Vagina (tissue), 2 donors: Measurements from ENCODE around the gene TMEM235. TPM values are rescaled to one million over a fixed set of nuclear protein-coding genes. Genes with fewer than 3 reads are reported as not detected.

Experiments
- DNase-seq, 2 donors: peaks; one replicate each; pipeline ENCODE4 v3.0.0-alpha.2; 2017; ENCODE audit errors: extremely low spot score in 2 of 2
- H3K27ac ChIP-seq: fragments of 200-600 bp; sonication (generic); one replicate; pipeline ENCODE4 v1.5.1; 2019
- H3K27me3 ChIP-seq: fragments of 200-600 bp; sonication (generic); one replicate; pipeline ENCODE4 v1.5.1; 2019
- H3K36me3 ChIP-seq, 2 donors: fragments of 200-600 bp; sonication (generic); one replicate each; pipeline ENCODE4 v1.5.1; 2017 to 2019
- H3K4me1 ChIP-seq: fragments of 200-600 bp; sonication (generic); one replicate; pipeline ENCODE4 v1.5.1; 2019
- H3K4me3 ChIP-seq, 2 donors: fragments of 200-600 bp; sonication (generic); 1 replicate in 1 of 2; 2 replicates in 1 of 2; pipeline ENCODE4 v1.5.1; 2016 to 2019
- H3K9me3 ChIP-seq: fragments of 200-600 bp; sonication (generic); one replicate; pipeline ENCODE4 v1.5.1; 2019
- POLR2A ChIP-seq, 2 donors: fragments of 450-650 bp; IDR thresholded peaks; one replicate each; pipeline ENCODE4 v1.6.1; 2017; ENCODE audit warnings: antibody characterized with exemption in 2 of 2, mild to moderate bottlenecking in 2 of 2, moderate library complexity in 2 of 2
- POLR2AphosphoS5 ChIP-seq, 2 donors: sonication (generic); formaldehyde crosslinking; IDR thresholded peaks; one replicate each; pipeline ENCODE4 v1.9.0; 2017; ENCODE audit warnings: antibody characterized with exemption in 2 of 2, mild to moderate bottlenecking in 2 of 2, low read depth in 1 of 2; ENCODE audit not compliant: insufficient read depth in 1 of 2
- intact Hi-C: fragments of 100-400 bp; cut with DNase I; formaldehyde crosslinking; loops from one replicate; pipeline ENCODE4 v1.15.1; 2023
- total RNA-seq: library from RNA; depleted of rRNA; stranded (reverse); fragments of >200 nt; gene quantifications from one replicate; pipeline ENCODE4 v1.2.3, GENCODE V29; 2016
- TF ChIP-seq, protein P1 (sequence below), 3 experiments: fragments of 450-650 bp in 2 of 3; fragments of 200-600 bp in 1 of 3; sonication (generic) in 1 of 3; IDR thresholded peaks; one replicate each; pipeline ENCODE4 v1.5.1; 2017 to 2019; ENCODE audit warnings: antibody characterized with exemption in 3 of 3, mild to moderate bottlenecking in 2 of 3, moderate library complexity in 2 of 3

Gene TMEM235
- total RNA-seq, 1 donor from 2014 or later: not detected

DNA sequence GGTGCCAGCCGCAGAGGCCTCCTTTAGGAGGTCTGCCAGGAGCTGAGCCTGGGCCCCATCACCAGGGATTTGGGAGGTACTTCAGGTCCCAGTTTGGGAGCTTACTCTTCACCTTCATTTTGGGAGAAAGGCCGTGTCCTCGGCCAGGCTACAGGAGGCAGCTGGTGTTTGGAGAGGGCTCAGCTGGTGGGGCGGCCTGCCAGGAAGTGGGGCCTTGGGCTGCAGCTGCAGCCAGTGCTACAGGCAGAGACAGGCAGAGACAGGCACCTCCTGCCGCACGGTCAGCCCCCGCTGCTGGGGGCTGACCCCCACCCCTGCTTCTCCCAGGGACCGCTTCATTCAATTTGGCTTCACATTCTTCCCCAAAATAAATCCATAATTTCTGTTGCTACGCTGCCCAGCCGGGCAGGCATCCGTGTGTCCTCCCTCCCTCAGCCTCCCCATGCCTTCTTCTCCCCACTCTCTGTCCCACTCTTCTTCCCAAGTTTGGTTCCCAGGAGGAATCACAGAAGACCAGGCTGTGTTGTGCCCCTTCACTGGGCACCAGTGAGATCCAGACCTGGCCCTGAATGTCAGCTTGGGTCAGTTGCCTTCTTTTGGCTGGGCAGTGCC is 6.1 kb downstream of the TMEM235 start:
- H3K4me3 ChIP-seq: no peak overlapping the region
- H3K4me1 ChIP-seq: no peaks in the 10 kb centered on the region
- TF ChIP-seq, protein P1, sequence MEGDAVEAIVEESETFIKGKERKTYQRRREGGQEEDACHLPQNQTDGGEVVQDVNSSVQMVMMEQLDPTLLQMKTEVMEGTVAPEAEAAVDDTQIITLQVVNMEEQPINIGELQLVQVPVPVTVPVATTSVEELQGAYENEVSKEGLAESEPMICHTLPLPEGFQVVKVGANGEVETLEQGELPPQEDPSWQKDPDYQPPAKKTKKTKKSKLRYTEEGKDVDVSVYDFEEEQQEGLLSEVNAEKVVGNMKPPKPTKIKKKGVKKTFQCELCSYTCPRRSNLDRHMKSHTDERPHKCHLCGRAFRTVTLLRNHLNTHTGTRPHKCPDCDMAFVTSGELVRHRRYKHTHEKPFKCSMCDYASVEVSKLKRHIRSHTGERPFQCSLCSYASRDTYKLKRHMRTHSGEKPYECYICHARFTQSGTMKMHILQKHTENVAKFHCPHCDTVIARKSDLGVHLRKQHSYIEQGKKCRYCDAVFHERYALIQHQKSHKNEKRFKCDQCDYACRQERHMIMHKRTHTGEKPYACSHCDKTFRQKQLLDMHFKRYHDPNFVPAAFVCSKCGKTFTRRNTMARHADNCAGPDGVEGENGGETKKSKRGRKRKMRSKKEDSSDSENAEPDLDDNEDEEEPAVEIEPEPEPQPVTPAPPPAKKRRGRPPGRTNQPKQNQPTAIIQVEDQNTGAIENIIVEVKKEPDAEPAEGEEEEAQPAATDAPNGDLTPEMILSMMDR (IDR thresholded peaks at IDR 0.05): no peak
- TF ChIP-seq POLR2A (IDR thresholded peaks at IDR 0.05) (no peak), POLR2AphosphoS5 (IDR thresholded peaks at IDR 0.05; ENCODE audit: insufficient read depth in 1 of 2, low read depth in 1 of 2) (no peak)
- no peaks in the 10 kb centered on the region for H3K9me3 ChIP-seq
- no peak for DNase-seq
- no peaks in the 10 kb centered on the region for H3K27me3 ChIP-seq
- intact Hi-C loops: no loop called here
- H3K27ac ChIP-seq: no peak overlapping the region
- no peaks in the 10 kb centered on the region for H3K36me3 ChIP-seq

DNA sequence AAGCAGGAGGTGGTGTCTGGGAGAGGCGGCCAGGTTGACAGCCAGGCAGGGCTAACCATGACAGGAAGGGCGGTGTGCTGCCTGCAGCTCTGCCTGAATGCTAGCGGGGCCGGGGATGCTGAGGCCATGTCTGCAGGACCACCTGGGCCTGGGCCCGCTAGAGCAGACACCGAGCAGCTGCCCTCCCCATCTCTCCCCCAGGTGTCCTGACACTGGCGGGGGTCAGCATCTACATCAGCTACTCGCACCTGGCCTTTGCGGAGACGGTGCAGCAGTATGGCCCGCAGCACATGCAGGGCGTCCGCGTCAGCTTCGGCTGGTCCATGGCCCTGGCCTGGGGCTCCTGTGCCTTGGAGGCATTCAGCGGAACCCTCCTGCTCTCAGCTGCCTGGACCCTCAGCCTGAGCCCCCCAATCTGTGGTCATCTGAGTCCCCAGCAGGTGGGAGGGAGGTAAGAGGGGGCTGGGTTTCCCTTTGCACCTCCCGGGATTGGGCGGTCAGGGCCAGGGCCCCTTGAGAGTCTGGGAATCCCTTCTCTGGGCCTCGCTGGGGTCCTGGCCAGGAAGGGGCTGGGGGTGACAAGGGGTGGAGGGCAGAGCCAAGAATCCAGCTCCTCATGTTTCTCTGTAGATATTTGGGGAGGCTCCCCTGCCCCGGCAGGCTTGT is 7.5 kb downstream of the TMEM235 start:
- no peaks in the 10 kb centered on the region for H3K4me1 ChIP-seq
- no peak for DNase-seq
- intact Hi-C loops: no loop called here
- no peaks in the 10 kb centered on the region for H3K27me3 ChIP-seq
- no peak overlapping the region for H3K27ac ChIP-seq
- TF ChIP-seq POLR2A (IDR thresholded peaks at IDR 0.05) (no peak), POLR2AphosphoS5 (IDR thresholded peaks at IDR 0.05; ENCODE audit: insufficient read depth in 1 of 2, low read depth in 1 of 2) (no peak)
- TF ChIP-seq, protein P1 (IDR thresholded peaks at IDR 0.05): no peak
- H3K4me3 ChIP-seq: no peak overlapping the region
- no peaks in the 10 kb centered on the region for H3K9me3 ChIP-seq
- H3K36me3 ChIP-seq: no peaks in the 10 kb centered on the region

DNA sequence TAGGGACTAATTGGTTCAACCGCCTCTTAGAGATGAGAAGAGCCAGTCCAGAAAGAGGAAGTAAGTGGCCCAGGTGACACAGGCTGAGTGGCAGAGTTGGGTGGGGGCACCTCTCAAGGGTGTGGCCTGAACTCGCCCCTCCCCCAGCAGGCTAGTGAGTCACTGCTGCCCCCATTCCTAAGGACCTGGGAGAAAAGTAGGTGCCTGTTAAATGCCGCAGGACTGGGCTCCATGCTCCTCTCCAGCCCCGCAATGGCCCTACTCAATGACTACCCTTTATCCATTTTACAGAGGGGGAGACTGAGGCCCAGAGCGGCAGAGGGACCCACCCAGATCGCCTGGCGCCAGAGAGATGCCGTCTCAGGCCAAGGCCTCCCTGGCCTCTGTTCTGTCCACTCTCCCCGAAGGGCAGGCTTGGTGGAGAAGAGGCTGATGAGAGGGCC is 8.1 kb downstream of the TMEM235 start:
- intact Hi-C loops: no loop called here
- Histone ChIP-seq H3K27ac (no peak overlapping the region), H3K27me3 (no peaks in the 10 kb centered on the region), H3K4me3 (no peak overlapping the region), H3K4me1 (no peaks in the 10 kb centered on the region), H3K9me3 (no peaks in the 10 kb centered on the region), H3K36me3 (no peaks in the 10 kb centered on the region)
- no peak for TF ChIP-seq POLR2A (IDR thresholded peaks at IDR 0.05)
- TF ChIP-seq, protein P1 (IDR thresholded peaks at IDR 0.05): no peak
- no peak for TF ChIP-seq POLR2AphosphoS5 (IDR thresholded peaks at IDR 0.05; ENCODE audit: insufficient read depth in 1 of 2, low read depth in 1 of 2)
- DNase-seq: no peak

DNA sequence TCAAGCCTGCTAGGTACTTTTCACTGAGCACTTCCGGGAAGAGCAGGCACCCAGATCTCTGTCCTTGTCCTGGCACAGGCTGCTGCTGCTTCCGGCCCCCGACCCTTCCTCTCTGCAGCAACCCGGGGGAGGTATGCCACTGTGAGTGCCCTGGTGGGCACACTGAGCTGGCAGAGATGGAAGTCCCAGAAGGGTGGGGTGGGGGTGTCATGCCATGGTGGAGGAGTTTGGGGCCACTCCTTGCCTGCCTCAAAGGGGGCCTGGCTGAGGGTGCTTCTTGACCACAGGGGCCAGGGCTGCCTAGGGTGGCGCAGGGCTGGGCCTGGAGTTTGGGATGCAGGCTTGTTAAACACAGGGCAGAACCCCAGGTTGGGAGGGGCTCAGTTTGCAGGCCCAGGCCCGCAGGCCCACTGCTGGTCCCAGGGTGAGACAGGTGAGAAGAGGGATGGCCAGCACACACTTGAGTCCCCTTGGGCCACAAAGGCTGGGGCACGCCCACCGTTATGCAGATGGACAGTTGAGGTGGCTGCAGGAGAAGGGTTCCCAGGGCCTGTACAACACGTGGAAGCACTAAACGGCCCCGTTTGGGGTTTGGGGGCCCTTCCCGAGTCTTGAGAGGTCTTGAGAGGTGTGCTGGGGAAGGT is 8.7 kb downstream of the TMEM235 start:
- H3K27me3 ChIP-seq: no peaks in the 10 kb centered on the region
- intact Hi-C loops: no loop called here
- no peak overlapping the region for H3K4me3 ChIP-seq
- H3K9me3 ChIP-seq: no peaks in the 10 kb centered on the region
- H3K4me1 ChIP-seq: no peaks in the 10 kb centered on the region
- TF ChIP-seq POLR2AphosphoS5 (IDR thresholded peaks at IDR 0.05; ENCODE audit: insufficient read depth in 1 of 2, low read depth in 1 of 2): no peak
- TF ChIP-seq, protein P1 (IDR thresholded peaks at IDR 0.05): no peak
- no peak for TF ChIP-seq POLR2A (IDR thresholded peaks at IDR 0.05)
- H3K27ac ChIP-seq: no peak overlapping the region
- no peaks in the 10 kb centered on the region for H3K36me3 ChIP-seq
- DNase-seq: no peak

DNA sequence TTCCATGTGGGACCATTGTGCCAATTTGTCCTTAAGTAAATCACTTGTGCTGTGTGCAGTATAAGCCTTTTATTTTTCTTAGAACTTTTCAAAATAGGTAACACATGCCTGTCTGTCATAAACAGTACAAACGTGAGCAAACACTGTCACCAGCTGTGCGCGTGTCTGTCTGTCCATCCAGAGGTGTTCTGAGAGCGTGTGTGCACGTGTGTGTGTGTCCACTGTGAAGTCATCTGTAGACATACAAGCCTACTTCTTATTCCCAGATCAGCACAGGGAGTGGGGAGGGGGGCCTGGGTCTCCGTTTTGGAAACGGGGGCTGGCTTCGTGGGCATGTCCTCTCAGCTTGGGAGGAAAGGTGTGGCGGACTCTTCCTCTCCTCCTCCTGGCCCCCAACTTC is 9.4 kb downstream of the TMEM235 start:
- H3K9me3 ChIP-seq: no peaks in the 10 kb centered on the region
- TF ChIP-seq POLR2AphosphoS5 (IDR thresholded peaks at IDR 0.05; ENCODE audit: insufficient read depth in 1 of 2, low read depth in 1 of 2) (no peak), POLR2A (IDR thresholded peaks at IDR 0.05) (no peak)
- TF ChIP-seq, protein P1 (IDR thresholded peaks at IDR 0.05): no peak
- no peaks in the 10 kb centered on the region for H3K4me1 ChIP-seq
- intact Hi-C loops: no loop called here
- no peaks in the 10 kb centered on the region for H3K27me3 ChIP-seq
- H3K27ac ChIP-seq: no peak overlapping the region
- DNase-seq: no peak
- H3K36me3 ChIP-seq: no peaks in the 10 kb centered on the region
- H3K4me3 ChIP-seq: no peak overlapping the region
